Right lobe of liver (tissue), 4 donors: Measurements from ENCODE around the gene GARIN5B.

ENCODE experiments used
- POLR2A ChIP-seq: fragments of 450-650 bp; IDR thresholded peaks from one replicate; pipeline ENCODE4 v1.6.1; 2017; ENCODE audit warnings: antibody characterized with exemption, mild to moderate bottlenecking
- TF ChIP-seq, protein P1 (sequence below), 4 donors: fragments of 200-600 bp in 3 of 4; fragments of 450-650 bp in 1 of 4; IDR thresholded peaks; one replicate each; pipeline versions ENCODE4 v1.5.1 to v1.8.0; 2016 to 2022; ENCODE audit warnings: antibody characterized with exemption in 4 of 4, mild to moderate bottlenecking in 2 of 4
- donor health status: DM: no; HTN: no; CAD: no.
- donor health status: DM: no; HTN: no; CAD: no.
- donor health status: DM: no; HTN: yes; CAD: no.

DNA sequence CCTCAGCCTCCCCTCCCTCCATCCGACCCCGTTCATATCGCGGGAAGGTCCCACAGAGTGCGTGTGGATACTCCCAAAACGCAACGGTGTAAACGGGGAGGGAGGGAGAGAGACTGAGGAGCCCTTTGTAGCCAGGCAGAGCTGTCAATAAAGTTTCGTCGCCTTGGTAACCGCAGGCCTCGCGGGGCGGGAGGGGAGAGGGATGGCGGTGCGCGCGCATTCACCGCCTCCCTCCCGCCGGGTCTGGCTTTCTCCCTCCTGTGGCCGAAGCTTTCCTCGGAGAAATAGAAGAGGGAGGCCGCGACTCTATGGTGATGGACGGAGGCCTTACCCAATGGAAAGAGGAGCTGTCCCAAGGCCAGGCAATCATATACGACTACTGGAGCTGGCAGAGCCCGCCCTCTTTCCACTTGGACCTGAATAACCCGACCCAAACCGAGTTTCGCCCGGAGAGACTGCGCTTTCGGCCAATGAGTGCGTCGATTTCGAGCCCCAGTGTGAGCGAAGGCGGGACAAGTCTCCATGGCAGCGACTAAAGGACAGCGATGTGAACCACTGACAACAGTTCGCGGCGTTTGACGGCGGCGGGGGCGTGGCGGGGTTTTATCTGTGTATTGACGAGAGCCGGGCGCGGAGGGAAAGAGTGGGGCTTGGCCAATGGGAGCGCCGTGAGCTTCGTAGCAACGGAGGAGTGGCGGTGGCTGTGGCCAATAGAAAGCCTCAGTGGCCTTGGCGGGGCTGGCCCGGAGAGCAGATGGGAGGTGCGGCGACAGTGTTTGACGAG, 23.8 kb downstream of the GARIN5B start, which contains the start of gene KMT5C:
- TF ChIP-seq, protein P1, sequence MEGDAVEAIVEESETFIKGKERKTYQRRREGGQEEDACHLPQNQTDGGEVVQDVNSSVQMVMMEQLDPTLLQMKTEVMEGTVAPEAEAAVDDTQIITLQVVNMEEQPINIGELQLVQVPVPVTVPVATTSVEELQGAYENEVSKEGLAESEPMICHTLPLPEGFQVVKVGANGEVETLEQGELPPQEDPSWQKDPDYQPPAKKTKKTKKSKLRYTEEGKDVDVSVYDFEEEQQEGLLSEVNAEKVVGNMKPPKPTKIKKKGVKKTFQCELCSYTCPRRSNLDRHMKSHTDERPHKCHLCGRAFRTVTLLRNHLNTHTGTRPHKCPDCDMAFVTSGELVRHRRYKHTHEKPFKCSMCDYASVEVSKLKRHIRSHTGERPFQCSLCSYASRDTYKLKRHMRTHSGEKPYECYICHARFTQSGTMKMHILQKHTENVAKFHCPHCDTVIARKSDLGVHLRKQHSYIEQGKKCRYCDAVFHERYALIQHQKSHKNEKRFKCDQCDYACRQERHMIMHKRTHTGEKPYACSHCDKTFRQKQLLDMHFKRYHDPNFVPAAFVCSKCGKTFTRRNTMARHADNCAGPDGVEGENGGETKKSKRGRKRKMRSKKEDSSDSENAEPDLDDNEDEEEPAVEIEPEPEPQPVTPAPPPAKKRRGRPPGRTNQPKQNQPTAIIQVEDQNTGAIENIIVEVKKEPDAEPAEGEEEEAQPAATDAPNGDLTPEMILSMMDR (IDR thresholded peaks at IDR 0.05), result peak; percentile 40 to 42 (median 41)
- no peak for TF ChIP-seq POLR2A
